DMS153 (cell line): Measurements from ENCODE around the gene ADRA2B.
"Not testable (repeated sequence)": the region's sequence is repeated elsewhere in the genome, so short reads cannot be mapped to it uniquely, and the experiment has no call there.

ENCODE experiments used
- DNase-seq: peaks from one replicate; lab custom pipeline; 2025; lab: John Stamatoyannopoulos, UW

ADRA2B gene

GRCh38 chr2:96088340-96089335 lies 27.7 kb downstream of the ADRA2B start:
- DNase-seq: no peak

- no peak for DNase-seq
Measured at GRCh38 chr2:96087130-96087529, 29.2 kb downstream of the ADRA2B start.

- DNase-seq: no peak
Measured at GRCh38 chr2:96085541-96086355, 30.6 kb downstream of the ADRA2B start.

GRCh38 chr2:96084858-96085518 lies 31.4 kb downstream of the ADRA2B start:
- not testable (repeated sequence) for DNase-seq

GRCh38 chr2:96083989-96084857 lies 32.1 kb downstream of the ADRA2B start:
- no peak for DNase-seq

GRCh38 chr2:96083064-96083939 lies 33.1 kb downstream of the ADRA2B start:
- DNase-seq: no peak

- DNase-seq: no peak
Measured at GRCh38 chr2:96082211-96083063, 33.9 kb downstream of the ADRA2B start.

GRCh38 chr2:96081042-96081441 lies 35.3 kb downstream of the ADRA2B start:
- DNase-seq: no peak

- no peak for DNase-seq
Measured at GRCh38 chr2:96075199-96075771, 41.1 kb downstream of the ADRA2B start.

GRCh38 chr2:96074156-96074555 lies 42.2 kb downstream of the ADRA2B start:
- DNase-seq: no peak

GRCh38 chr2:96073170-96073775 lies 43.1 kb downstream of the ADRA2B start:
- no peak for DNase-seq

GRCh38 chr2:96072746-96073145 lies 43.6 kb downstream of the ADRA2B start:
- DNase-seq: no peak

GRCh38 chr2:96071977-96072491 lies 44.3 kb downstream of the ADRA2B start:
- not testable (repeated sequence) for DNase-seq

GRCh38 chr2:96071087-96071976 lies 45.0 kb downstream of the ADRA2B start:
- not testable (repeated sequence) for DNase-seq

GRCh38 chr2:96070351-96070750 lies 46.0 kb downstream of the ADRA2B start:
- not testable (repeated sequence) for DNase-seq

- not testable (repeated sequence) for DNase-seq
Measured at GRCh38 chr2:96069878-96070277, 46.5 kb downstream of the ADRA2B start.
